GM10248 (cell line): ENCODE measurements around the gene CFAP20DC.

Experiments
- CTCF ChIA-PET: fragments of 300-600 bp; sonication (Branson Sonifier 250); formaldehyde crosslinking; extraction: SDS; loops from one replicate; lab custom pipeline; 2021; ENCODE audit warnings: antibody characterized with exemption; lab: Yijun Ruan, JAX
- POLR2A ChIA-PET: fragments of 350-650 bp; sonication (Branson Sonifier 250); formaldehyde crosslinking; extraction: SDS; loops from one replicate; lab custom pipeline; 2020; ENCODE audit warnings: antibody characterized with exemption; lab: Yijun Ruan, JAX
- DNase-seq: peaks from one replicate; pipeline ENCODE4 v3.0.0; 2012; ENCODE audit errors: extremely low spot score
- TF ChIP-seq, protein P1 (sequence below): IDR thresholded peaks from 2 replicates; pipeline ENCODE4 v1.5.1; 2012; ENCODE audit warnings: mild to moderate bottlenecking, low read depth; ENCODE audit errors: extremely low read depth, missing control alignments, control extremely low read depth

The CFAP20DC gene

DNA sequence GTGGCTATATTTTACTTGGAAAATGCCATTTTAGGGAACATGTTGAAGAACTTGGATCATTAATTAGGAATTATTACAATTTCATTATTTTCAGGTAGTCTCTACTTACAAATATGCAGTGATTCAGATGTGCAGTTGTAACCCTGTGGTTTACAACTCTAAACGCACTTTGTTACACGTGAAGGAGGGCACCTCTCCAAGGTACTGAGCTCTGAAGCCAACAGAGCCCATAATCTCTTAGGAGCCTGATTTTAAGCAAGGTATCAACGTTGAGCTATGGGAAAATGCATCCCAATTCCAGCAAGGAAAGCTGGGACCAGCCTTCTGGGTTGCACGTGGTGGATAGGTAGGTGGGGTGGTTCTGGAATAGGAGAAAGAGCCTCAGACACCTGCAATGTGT, 301.8 kb downstream of the CFAP20DC start:
- ChIA-PET POLR2A (no interaction called here), CTCF (no interaction called here)
- TF ChIP-seq, protein P1, sequence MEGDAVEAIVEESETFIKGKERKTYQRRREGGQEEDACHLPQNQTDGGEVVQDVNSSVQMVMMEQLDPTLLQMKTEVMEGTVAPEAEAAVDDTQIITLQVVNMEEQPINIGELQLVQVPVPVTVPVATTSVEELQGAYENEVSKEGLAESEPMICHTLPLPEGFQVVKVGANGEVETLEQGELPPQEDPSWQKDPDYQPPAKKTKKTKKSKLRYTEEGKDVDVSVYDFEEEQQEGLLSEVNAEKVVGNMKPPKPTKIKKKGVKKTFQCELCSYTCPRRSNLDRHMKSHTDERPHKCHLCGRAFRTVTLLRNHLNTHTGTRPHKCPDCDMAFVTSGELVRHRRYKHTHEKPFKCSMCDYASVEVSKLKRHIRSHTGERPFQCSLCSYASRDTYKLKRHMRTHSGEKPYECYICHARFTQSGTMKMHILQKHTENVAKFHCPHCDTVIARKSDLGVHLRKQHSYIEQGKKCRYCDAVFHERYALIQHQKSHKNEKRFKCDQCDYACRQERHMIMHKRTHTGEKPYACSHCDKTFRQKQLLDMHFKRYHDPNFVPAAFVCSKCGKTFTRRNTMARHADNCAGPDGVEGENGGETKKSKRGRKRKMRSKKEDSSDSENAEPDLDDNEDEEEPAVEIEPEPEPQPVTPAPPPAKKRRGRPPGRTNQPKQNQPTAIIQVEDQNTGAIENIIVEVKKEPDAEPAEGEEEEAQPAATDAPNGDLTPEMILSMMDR = no peak
- DNase-seq = no peak

DNA sequence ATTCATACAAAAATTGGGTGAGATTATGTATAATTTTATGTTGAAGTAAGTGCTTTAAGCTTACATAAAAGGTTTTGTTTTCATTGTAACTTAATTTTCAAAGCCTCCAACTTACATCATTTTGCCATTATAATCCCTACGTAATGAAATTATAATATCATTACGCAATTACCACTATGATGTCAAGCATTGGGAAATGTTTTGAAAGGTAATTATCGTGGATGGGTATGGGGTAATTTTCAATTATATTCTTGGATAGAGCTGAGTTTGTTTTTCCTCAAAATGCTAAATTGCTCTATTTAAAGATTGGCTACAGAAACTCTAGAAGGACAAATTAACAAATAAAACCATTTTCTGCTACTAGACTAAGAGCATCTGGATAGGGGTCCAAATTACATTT, 303.1 kb downstream of the CFAP20DC start:
- ChIA-PET CTCF (interaction anchor here (0.9 kb wide), 1 partner anchor 8 kb away, joined by 4 read pairs; no protein-coding TSS in a partner anchor), POLR2A (no interaction called here)
- DNase-seq = no peak
- TF ChIP-seq, protein P1 = no peak

DNA sequence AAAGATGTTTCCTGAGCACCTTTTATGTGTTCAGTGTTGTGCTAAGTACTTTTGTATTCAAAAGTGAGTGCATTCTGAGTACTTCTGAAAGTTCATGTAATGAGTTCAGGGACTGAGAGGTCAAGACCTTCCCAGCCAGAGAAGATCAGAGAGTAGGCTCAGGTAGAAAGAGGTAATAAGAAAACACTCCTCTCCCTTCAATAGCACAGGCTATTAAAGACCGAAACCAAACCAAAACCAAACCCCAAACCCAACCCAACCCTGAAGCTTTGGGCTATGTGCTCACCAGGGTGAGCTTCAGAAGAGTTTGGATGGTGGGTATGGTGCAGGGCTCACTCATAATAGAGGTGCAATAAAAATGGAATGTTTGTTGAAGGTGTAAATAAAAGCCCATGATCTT, 306.5 kb downstream of the CFAP20DC start:
- CTCF ChIA-PET = interaction anchor here (1.8 kb wide), 1 partner anchor 9 kb away, joined by 6 read pairs; no protein-coding TSS in a partner anchor

DNA sequence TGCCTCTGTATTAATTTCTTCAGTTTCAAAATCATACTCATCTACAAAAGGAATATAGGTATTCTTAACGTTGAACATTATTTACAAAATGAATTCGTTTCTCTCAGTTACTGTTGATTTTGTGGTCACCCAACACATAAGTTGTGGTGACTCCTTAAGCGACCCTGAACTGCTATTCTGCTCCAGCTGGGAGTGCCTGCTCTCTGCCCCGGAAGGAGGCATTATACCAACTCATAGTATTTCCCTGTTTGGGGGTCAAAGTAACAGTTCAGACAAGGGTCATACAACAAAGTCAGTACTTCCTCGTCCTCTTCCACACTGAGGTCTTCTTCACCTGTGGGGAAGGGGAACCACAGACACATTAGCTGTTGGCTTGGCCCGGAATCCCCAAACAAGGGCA, 307.6 kb downstream of the CFAP20DC start:
- ChIA-PET POLR2A (no interaction called here), CTCF (no interaction called here)
- no peak for DNase-seq
- TF ChIP-seq, protein P1 = no peak

More for the DNA sequence above, 306.5 kb downstream of the CFAP20DC start:
- no peak for DNase-seq
- POLR2A ChIA-PET = no interaction called here
- TF ChIP-seq, protein P1 = no peak

DNA sequence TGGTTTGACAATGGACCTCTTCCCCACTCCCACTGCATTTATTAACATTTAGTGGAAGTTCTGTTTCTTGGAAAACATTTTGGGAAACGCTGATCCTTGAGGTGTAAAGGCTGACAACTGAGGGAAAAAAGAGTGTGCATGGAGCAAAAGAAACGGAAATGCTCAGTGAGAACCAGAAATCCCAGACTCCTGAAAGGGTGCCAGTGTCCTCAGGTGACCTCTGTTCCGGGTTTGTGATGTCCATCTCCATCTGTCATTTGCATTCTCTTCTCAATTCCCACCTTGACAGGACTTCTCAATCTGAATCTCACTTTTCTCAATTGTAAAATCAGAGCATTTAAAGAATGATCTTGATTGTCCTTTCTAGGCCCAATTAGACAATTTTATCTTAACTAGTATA, 312.2 kb downstream of the CFAP20DC start:
- TF ChIP-seq, protein P1 = no peak
- no peak for DNase-seq
- CTCF ChIA-PET = no interaction called here
- POLR2A ChIA-PET = no interaction called here

DNA sequence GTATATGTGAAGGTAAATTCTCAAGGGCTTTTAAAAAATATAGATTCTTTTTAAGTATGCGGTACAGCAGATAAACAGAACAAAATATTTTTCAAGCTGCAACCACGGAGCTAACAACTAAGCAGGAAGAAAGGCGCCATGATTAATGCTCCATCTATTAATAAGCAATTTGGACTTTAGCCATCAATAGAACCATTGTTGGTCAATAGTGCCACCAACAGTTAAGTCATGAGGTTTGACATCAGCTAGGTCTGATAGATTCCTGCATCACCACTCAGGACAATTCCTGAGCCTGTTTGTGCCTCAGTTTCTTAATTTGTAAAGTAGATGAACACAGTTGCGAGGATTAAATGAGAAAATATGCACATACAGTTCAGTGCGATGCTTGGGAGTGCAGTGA, 318.2 kb downstream of the CFAP20DC start:
- POLR2A ChIA-PET = no interaction called here
- TF ChIP-seq, protein P1 = no peak
- DNase-seq = no peak
- CTCF ChIA-PET = interaction anchor here (0.7 to 2.0 kb wide), 6 partner anchors 9 to 101 kb away, joined by 3 to 7 read pairs (median 4); no protein-coding TSS in a partner anchor
